HG02938 (cell line): ENCODE results near the gene GATAD2A.
"Not testable (repeated sequence)": the region's sequence is repeated elsewhere in the genome, so short reads cannot be mapped to it uniquely, and the experiment has no call there.

Source experiments
- ATAC-seq: cut with Tn5 transposase; IDR thresholded peaks from one replicate; pipeline ENCODE4 v1.9.1; 2021; ENCODE audit warnings: mild to moderate bottlenecking, moderate library complexity; ENCODE audit not compliant: unreplicated experiment

GATAD2A gene

DNA sequence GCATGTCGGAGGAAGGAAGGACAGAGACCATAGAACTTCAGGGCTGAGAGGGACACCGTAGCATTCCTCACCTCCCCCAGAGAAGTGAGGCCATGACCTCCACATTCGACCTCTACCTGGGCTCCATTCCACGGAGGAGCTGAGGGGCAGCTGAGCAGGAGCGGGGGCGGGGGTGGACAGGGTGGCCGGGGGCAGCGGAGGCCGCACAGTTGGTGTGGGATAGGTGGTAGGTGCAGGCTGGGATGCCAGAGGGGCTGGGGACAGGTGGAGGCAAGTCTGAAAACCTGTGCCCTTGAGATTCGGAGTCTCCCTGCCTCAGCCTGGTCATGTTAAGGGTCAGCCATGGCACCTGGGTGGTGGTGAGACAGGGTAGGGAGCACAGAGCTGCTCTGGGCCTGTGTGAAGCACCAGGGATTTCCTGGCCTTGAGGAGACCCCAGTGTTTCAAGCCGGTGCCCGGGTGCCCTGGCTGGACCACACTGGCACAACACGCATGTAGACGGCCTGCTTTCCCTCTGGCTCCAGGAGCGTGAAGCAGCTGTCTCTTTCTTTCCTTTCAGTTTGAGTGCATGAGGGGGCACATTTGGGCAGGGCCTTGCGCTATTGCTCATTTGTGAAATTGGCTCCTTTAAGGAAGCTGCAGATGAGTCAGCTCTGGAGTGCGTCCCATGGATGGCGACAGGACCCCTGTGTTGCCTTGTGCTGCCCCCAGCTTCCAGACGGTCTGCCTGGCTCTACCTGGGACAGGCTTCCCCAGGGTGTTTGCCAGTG lies 58.1 kb downstream of the GATAD2A start:
- ATAC-seq, result no peak

DNA sequence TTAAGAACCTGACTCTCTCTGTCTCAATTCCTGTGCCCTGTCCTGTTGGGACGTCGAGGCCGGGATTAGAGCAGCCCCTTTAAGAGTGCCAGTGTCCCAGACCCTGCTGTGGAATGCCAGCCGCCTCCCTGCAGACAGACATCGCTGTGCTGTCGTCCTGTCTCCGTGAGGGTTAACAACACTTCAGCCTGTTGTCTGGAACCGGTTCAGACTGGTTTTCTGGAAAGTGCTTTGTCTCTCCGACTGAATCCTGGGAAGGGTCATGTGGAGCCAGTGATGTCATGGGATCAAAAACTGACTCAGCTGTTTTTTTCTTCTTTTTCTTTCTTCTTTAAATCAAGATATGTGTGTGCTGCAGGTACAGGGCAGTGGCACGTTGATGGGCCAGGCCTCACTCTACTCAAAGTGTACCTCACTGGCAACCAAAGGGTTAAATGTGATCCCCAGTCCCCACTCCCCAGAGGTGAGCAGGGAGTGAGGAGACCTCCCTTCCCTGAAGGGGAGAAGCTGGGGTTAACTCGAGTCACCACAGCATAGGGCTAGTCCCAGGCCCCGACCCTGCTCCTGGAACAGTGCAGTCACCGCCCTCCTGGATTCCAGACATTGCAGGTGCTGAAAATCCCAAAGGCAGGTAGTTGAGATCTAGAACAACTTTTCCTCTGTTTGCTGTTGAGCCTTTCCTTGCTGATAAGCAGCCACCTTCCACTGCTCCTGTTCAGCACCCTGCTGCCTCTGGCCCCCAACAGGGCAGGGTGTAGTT lies 59.0 kb downstream of the GATAD2A start:
- no peak for ATAC-seq

DNA sequence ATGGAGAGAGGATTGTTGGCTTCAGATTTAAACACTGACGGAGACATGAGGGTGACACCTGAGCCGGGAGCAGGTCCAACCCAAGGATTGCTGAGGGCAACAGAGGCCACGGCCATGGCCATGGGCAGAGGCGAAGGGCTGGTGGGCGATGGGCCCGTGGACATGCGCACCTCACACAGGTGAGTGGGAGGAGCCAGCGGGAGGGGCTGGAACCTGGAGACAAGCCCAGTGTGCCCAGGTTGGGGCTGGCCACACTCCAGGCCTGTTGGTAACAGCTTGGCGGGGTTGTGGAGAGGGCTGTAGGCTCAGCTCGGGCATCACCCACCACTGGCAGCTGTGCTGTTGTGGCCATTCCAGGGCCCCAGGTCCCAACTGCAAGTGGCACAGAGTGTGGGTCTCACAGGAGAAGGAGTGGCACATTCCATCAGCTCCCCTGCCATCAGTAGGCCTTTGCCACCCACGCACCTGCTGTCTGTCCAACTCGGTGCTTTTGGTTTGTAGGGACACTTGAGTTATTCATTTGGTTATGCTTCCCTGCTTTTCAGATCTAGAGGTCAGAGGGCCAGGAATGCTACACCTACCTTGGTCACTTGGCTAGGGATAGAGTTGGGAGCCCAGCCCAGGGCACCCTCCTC lies 60.1 kb downstream of the GATAD2A start:
- ATAC-seq, result no peak

DNA sequence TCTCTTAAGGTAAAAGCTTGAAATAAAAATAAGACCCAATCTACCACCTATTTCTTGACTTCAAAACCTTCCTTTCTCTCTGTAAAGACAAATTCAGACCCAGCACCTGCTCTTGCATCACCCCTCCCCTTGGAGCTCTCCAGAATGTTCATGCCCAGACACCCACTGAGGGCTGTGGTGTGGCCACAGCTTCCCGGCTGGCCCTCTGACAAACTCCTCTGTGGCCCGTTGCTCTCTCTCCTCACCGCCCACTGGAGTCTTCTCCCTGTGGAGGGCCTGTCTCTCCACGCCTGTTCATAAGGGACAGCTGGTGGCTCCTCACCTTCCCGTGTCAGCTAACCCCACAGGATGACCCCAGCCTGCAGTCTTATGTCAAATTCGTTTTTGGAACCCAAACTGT lies 60.7 kb downstream of the GATAD2A start:
- no peak for ATAC-seq

DNA sequence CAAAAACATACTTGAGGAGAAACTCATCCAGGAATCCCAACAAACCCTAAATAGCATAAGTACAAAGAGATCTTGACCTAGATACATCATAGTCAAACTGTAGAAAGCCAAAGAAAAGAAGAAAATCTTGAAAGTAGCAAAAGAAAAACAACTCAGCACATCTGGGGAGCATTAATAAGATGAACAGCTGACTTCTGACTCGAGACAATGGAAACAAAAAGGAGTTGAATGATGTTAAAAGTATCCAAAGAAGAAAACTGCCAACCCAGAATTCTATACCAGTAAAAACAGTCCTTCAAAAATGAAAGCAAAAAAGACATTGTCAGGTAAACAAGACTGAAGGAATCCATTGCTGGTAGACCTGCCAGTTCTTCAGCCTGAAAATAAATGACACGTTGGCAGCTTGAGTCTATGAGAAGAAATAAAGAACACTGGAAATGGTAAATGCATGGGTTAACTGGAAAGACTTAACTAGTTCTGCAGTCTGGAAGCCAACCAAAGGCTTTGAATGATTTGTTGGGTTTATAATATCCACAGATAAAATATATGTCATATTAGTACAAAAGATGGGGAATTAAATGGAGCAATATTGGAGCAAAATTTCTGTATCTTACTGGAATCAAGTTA lies 63.1 kb downstream of the GATAD2A start:
- no peak for ATAC-seq

DNA sequence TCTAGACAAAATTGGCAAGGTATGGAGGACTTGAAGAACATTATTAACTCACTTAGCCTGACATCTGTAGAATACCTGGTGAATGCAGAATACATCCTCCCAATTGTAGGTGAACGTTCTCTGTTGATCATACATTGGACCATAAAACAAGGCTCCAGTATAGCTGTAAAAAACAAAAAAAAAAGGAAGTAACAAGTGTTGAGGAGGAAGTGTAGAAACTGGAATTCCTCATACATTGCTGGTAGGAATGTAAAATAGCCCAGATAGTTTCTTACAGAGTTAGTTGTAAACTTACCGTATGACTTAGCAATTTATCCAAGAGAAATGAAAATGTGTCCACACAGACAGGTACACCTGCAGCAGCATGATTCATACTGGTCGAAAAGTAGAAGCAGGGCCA lies 65.1 kb downstream of the GATAD2A start:
- no peak for ATAC-seq

DNA sequence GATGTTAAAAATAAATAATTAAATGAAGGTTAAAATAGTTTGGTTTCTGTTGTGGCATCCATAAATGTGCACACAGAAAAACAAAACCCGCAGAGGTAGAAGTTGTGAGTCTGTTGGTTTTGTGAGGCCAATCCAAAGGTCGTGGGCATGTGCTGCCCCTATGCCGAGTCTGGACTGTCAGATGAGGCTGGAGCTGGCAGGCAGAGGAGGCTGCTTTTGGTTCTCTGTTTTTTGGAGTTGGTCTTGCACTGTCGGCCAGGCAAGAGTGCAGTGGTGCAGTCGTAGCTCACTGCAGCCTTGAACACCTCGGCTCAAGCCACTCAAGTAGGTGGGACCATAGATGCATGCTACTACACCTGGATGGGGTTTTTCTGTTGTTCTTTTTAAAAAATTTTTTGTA lies 66.2 kb downstream of the GATAD2A start:
- no peak for ATAC-seq

DNA sequence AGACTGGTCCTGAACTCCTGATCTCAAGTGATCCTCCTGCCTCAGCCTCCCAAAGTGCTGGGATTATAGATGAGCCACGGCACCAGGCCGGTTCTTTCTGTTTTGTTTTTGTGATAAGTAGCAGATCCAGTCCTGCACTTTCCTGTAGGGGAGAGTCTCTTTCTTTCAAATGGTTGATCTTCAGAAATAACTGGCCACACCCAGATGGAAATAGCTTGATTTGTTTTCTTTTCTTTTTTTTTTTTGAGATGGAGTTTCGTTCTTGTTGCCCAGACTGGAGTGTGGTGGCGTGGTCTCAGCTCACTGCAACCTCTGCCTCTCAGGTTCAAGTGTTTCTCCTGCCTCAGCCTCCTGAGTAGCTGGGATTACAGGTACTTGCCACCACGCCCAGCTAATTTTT lies 66.6 kb downstream of the GATAD2A start:
- not testable (repeated sequence) for ATAC-seq

DNA sequence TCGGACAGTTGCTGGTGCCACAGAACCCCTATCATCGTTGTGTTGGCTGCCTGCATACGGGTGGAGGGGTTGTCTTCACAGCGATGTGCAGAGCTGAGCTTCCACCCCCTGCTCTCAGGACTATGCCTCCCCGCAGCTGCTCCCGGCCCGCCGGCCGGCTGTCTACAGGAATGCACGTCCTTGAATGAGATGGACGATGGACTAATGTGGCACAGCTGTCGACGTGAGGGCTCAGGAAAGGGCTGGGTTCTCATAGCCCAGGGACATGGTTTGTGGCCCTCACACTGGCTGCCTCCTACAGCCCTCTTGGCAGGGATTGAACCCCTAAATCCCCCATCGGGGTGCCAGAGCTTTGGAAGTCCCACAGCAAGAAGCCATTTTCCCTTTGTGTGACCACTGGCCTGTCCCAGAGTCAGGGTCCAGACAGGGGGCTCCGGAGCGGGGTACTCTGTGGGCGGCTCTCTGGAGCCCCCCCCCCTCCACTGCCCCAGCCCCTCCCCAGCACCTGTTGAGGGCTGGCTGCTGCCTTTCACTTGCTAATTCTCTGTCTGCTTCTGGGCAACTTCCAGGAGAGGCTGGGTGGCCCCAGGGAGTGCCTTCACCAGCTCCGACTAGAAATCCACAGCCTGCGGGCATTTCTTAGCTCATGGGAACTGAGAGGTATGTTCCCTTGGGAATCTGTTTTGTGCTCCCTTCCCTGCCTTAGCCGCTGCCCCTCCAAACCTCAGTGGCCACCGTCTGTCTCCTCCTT lies 69.7 kb downstream of the GATAD2A start:
- no peak for ATAC-seq

DNA sequence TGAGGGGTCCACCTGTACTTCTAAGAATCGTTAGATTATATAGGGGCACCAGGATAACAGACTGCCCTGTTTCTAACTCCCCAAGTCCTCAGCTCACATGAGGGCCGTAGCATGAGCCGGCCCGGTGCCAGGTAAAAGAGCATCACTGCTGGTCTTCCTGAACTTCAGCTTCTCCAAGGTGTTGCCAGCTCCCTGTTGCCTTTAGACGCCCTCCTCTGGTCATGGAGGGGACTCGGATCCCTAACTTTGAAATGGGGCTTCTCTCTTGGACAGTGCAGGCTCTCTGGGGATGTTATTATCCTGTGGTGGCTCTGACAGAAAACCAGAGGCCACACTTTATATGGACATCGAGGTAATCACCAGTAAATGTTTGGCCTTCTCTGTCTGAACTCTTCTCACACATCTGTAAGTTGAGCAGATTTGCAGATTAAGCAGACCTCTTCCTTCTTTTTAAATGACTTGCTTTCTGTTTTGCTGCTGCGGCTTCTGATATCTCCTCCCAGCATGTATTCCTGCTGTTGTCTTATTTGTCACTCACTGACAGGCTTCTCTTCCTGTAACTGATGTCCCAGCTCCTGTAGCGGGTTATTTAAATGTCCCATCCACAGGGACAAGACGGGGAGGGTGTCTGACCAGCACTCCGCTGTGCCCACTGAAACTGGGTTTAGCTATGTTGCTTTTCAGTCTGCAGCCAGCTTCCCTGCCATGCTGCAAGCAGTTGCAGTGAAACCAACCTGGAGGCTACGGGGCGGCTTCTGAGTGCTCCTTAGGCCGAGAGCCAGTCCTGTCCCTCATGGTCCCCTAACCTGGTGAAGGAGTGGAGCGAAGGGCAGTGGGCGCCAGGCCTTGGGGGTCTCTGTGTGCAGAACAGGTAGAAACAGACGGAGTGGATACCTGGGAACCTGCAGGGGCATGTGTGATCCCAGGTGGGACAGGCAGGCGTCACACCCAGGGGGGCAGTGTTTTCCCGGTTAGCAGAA lies 70.7 kb downstream of the GATAD2A start:
- no peak for ATAC-seq

DNA sequence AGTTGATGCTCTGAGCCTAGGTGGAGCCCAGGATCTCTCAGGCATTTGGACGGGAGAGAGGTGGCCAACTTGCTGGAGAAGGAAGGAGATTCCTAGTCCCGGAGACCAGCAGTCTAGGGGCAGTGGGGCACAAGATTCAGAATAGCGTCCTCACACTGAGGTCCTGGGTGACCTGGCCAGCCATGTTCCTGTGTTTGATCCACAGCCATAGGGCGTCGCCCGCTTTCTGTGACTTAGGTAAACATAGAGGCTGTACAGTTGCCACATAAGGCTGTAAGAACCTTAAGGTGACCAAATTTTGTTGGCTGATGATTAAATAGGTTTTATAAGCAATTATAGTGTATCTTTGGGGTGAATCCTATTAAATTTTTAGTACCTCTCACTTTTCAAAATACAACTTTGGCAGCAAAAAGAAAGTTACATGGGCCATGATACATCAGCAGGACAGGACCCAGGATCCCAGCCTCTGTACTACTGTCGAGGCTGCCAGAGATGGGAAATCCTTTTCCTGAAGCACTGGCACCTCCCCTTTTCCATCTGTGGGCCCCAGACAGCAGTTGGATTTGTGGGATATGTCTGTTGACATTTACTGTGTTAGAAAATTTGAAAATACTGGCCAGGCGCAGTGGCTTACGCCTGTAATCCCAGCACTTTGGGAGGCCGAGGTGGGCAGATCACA lies 72.4 kb downstream of the GATAD2A start:
- ATAC-seq, result no peak

DNA sequence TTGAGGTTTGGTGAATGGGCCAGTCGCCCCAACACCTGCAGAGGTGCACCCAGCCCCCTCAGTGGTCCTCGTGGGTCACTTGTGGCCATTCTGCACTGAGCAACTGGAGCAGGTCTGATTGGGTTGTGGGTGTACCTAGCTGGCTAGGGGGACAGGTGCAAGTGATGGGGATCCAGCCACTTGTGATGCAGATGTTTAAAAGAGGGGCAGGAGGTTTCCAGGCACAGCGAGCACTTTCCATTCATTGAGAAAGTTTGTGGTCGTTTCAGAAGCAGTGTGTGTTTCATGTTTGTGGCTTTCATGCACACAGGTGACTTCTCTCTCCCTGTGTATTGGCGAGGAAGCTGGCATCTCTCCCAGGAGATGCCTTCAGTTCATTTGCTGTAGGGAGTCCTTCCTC lies 75.2 kb downstream of the GATAD2A start:
- no peak for ATAC-seq

DNA sequence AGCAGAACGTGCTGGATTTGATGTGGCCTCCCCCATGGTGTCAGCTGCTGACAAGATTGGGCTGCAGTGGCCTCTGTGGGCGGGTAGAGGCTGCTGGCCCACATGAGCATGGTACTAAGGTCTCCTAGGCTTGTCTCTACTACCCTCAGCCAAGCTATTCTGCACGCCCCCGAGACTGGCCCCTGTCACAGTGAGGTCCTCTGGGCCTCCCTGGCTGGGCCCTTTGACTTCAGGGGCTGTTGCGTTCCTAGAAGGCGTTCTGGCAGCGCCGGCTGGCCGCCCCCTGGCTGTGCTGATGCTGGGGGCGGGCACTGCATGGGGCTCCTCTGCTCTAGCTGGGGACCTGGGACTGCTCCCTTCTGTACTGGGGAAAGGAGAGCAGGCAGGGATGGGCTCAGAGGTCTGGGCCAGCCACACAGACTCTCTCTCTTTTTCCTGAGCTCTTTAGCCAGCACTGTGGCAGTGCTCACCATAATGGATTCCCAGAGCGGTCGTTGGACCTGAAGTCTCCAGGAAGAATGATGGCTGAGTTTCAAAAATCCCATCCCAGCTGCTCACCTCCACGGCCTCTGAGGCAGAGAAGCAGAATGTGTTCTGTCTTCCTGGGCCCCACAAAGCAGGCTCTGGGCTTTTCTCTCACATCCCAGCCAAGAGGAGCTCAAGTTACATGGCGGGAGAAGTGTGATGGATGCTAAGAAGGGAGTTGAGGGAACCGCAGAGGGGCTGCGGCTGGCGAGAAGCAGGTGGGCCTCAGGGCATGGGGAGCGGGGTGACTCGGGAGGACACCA lies 77.5 kb downstream of the GATAD2A start:
- no peak for ATAC-seq

DNA sequence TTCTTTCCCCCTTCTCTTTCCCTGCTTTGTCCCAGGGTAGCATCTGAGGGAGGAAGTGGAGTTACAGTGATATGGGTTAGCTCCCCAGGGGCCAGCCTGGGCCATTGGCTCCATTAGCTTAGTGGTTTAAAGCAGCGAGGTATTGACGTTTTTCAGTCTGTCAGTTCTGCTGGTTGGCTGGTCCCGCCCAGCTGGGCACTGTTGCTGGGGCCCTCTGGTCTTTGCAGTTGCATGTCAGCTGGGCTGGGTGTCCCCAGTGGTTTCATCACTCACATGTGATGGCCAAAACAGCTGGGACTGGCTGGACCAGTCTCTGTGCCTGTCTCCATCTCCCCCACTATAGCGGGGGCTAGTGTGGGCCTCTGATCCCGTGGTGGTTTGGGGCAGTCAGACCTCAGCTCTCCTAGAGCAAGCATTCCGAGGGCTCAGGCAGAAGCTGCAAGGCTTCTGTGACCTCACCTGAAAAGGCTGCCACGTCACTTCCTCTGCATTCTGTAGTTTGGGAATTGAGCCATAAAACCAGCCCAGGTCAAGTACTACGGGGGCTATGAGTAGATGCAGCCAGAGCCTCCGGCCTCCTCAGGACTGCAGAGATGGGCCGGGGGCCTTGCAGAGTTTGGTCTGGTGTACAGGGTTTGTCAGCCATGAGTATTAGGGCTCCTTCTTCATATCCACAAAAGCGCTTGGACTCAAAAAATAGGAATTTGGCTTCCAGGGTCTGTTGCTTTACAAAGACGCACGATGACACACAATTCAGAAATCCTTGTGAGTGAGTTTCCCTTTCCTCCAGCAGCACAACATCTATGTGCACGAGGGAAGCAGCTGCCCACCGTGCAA lies 79.9 kb downstream of the GATAD2A start:
- no peak for ATAC-seq

DNA sequence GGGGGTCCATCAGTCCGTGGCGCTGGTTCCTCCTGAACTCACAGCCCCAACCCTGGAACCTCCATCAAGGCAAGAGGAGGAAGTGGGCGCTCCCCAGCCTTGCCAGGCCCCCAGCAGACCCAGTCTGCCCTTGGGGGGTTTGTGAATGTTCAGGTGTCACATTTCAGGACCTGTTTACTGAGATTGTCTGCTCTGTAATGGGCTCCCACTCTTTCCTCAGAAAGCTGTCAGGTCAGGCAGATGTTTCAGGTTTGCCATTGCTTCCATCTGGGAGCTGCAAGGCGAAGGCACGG lies 80.5 kb downstream of the GATAD2A start:
- no peak for ATAC-seq

DNA sequence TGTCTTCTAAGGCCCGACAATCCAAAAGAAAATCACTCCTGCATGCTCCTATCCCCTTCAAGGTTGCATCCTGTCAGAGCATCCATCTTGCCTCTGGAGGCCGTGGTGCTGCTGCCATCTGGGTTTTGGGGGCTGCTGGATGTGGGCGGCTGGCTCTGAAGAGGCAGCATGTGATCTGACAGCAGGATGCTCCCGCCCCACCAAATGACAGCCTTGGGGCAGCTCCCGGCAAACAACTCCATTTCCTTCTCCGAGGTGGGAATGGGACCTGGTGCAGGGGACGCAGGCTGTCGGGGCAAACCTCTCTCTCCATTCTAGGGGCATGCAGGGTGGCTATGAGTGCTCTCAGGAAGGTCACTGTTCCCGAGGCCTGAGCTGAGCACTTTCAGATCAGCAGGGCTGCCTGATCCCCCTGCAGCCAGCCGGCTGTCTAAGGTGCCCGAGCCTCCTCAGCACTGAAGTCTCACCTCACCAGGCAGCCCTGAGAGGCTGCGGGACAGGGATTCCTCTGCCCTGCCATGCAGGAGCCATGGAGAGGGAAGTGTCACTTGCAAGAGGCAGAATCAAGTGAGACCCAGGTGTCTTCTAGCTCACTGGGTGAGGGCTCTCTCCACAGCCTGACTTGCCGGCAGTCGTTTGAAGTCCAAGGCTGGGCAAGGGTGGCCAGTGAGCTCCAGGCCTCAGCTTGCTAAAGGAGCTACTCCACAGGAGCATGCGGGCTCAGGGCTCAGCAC lies 81.0 kb downstream of the GATAD2A start:
- no peak for ATAC-seq
